Kidney (tissue), 14 donors: ENCODE results near the gene PADI4. TPM values are rescaled to one million over a fixed set of nuclear protein-coding genes. Genes with fewer than 3 reads are reported as not detected.

Source experiments
- DNase-seq, 5 donors: peaks; one replicate each; pipeline ENCODE4 v3.0.0-alpha.2; 2013 to 2020
- FAIRE-seq: peaks from 2 replicates; lab custom pipeline; 2012; peaks lifted over from hg19 to GRCh38; lab: Jason Lieb, UNC
- H3K27ac ChIP-seq, 2 donors: one replicate each; pipeline ENCODE4 v1.7.0; 2013; ENCODE audit warnings: low read depth in 2 of 2, low read length in 2 of 2, inconsistent platforms in 1 of 2
- H3K27me3 ChIP-seq: one replicate; pipeline ENCODE4 v1.7.1; 2013; ENCODE audit warnings: low read length, inconsistent platforms; ENCODE audit not compliant: control insufficient read depth, insufficient read depth
- H3K36me3 ChIP-seq, 3 donors: one replicate each; pipeline versions ENCODE4 v1.7.0 to v1.7.1; 2013; ENCODE audit warnings: low read length in 3 of 3, control low read depth in 1 of 3, inconsistent platforms in 1 of 3; ENCODE audit not compliant: insufficient read depth in 3 of 3, control insufficient read depth in 2 of 3
- H3K4me1 ChIP-seq, 3 donors: one replicate each; pipeline versions ENCODE4 v1.7.0 to v1.7.1; 2013; ENCODE audit warnings: low read length in 3 of 3, inconsistent platforms in 1 of 3, low read depth in 1 of 3; ENCODE audit not compliant: control insufficient read depth in 2 of 3, insufficient read depth in 2 of 3
- H3K4me3 ChIP-seq, 3 donors: one replicate each; pipeline versions ENCODE4 v1.7.0 to v1.8.1; 2013; ENCODE audit warnings: low read length in 3 of 3, control low read depth in 1 of 3, inconsistent platforms in 1 of 3
- H3K9ac ChIP-seq, 3 donors: one replicate each; pipeline versions ENCODE4 v1.7.0 to v1.7.1; 2013; ENCODE audit warnings: low read length in 3 of 3, control low read depth in 1 of 3, inconsistent platforms in 1 of 3
- H3K9me3 ChIP-seq, 3 donors: one replicate each; pipeline versions ENCODE4 v1.7.0 to v1.7.1; 2013; ENCODE audit warnings: low read length in 3 of 3, control low read depth in 1 of 3, inconsistent platforms in 1 of 3; ENCODE audit not compliant: control insufficient read depth in 2 of 3, insufficient read depth in 1 of 3
- intact Hi-C: fragments of 100-400 bp; cut with DNase I; formaldehyde crosslinking; loops from one replicate; pipeline ENCODE4 v1.11.1; 2022
- polyA plus RNA-seq: library from polyadenylated mRNA; stranded (reverse); fragments of 350-450 nt; fragmentation: Illumina TruSeq; extraction: RNeasy Lipid Tissue Mini Kit (QIAGEN cat#74804); gene quantifications from one replicate; pipeline ENCODE4 v1.2.3, GENCODE V29; 2014; ENCODE audit warnings: low read depth, low replicate concordance; ENCODE audit not compliant: insufficient read depth
- total RNA-seq: library from RNA; stranded (reverse); fragmentation: NEBNext Ultra II Directional; extraction: Animal tissue kit (Norgen Biotek cat#: 25700); gene quantifications from one replicate; pipeline ENCODE4 v1.2.1, GENCODE V29; 2021
- TF ChIP-seq, protein P1 (sequence below): IDR thresholded peaks from 3 replicates; pipeline ENCODE4 v1.5.1; 2012; ENCODE audit warnings: mild to moderate bottlenecking, moderate library complexity, borderline replicate concordance; ENCODE audit not compliant: insufficient read depth; ENCODE audit errors: extremely low read depth
- donor health status: control.
- donor health status: control.
- donor health status: control.
- donor health status: control.
- donor health status: control.
- donor health status: DM: yes; HTN: yes; CAD: no.
- donor health status: Normal renal cell carcinoma (clear cell type).

The PADI4 gene
- total and polyA plus RNA-seq, 2 donors from 2014 or later = 0.35 TPM; not detected in 1

DNA sequence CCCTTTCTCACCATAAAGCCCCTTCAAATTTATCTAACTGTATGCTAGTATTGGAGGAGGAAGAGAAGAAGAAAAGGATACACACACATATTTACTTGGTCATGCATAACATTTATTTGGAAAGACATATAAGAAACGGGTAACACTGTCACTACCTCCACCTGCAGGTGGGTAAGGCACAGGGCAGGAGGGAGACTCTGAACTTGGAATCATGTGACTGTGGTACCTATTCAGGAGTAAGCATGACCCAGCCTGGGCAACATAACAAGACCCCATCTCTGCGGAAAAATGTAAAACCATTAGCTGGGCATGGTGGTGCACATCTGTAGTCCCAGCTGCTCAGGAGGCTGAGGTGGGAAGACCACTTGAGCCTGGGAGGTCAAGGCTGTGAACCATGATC lies 62.6 kb downstream of the PADI4 start:
- peak in 2 of 5 donors; percentile 11 to 14 for DNase-seq
- no peak overlapping the region for H3K4me3 ChIP-seq
- no peak overlapping the region for H3K27ac ChIP-seq
- no peaks in the 10 kb centered on the region for H3K27me3 ChIP-seq
- H3K9ac ChIP-seq = no peak overlapping the region
- FAIRE-seq = no peak
- intact Hi-C loops = no loop called here
- TF ChIP-seq, protein P1, sequence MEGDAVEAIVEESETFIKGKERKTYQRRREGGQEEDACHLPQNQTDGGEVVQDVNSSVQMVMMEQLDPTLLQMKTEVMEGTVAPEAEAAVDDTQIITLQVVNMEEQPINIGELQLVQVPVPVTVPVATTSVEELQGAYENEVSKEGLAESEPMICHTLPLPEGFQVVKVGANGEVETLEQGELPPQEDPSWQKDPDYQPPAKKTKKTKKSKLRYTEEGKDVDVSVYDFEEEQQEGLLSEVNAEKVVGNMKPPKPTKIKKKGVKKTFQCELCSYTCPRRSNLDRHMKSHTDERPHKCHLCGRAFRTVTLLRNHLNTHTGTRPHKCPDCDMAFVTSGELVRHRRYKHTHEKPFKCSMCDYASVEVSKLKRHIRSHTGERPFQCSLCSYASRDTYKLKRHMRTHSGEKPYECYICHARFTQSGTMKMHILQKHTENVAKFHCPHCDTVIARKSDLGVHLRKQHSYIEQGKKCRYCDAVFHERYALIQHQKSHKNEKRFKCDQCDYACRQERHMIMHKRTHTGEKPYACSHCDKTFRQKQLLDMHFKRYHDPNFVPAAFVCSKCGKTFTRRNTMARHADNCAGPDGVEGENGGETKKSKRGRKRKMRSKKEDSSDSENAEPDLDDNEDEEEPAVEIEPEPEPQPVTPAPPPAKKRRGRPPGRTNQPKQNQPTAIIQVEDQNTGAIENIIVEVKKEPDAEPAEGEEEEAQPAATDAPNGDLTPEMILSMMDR = no peak
- H3K9me3 ChIP-seq = no peaks in the 10 kb centered on the region
- no peaks in the 10 kb centered on the region for H3K36me3 ChIP-seq
- H3K4me1 ChIP-seq = no peaks in the 10 kb centered on the region

DNA sequence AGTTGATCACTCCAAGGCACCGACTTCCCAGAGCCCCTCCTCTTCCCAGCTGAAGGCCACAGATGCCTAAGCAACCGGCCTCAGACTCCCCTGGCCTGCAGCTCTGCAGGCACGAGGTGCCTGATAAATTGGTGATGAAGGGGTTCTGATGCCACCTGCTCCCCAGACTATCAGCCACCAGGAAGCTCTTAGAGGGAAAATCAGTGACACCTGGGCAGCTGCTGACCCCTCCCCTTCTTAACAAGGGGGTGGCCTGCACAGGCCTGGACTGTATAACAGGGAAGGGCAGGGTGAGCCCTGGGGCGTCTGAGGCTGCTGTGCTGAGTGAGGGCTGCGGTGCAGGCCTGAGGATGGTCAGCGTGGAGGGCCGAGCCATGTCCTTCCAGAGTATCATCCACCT lies 63.9 kb downstream of the PADI4 start, which contains the start of gene PADI6:
Gene PADI6, plus strand, starts transcription at position 301 of the 400 bp plus-strand sequence. Its CDS starts 50 bp downstream, at position 351.
- intact Hi-C loops = no loop called here
- Histone ChIP-seq H3K9me3 (no peaks in the 10 kb centered on the region), H3K4me3 (no peak within 1 kb of the TSS), H3K36me3 (no peaks in the 10 kb centered on the region), H3K4me1 (no peaks in the 10 kb centered on the region), H3K27me3 (no peaks in the 10 kb centered on the region), H3K9ac (no peak within 1 kb of the TSS), H3K27ac (no peak within 1 kb of the TSS)
- no peak for FAIRE-seq
- TF ChIP-seq, protein P1 = no peak
- no peak for DNase-seq

DNA sequence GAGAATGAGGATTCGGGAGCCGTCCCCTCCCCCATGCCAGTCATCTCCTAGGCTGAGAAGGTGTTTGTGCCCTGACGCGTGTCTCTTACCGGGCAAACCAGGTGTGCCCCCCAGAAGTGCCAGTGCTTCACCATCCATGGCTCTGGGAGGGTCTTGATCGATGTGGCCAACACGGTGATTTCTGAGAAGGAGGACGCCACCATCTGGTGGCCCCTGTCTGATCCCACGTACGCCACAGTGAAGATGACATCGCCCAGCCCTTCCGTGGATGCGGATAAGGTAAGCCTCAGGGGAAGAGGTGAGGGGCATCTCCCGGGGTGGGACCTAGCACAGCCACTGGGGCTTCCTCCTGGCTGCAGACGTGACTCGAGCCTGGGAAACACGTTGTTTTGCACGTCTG lies 65.0 kb downstream of the PADI4 start:
- no peak for DNase-seq
- TF ChIP-seq, protein P1 = no peak
- no peak for FAIRE-seq
- Histone ChIP-seq H3K4me1 (no peaks in the 10 kb centered on the region), H3K9me3 (no peaks in the 10 kb centered on the region), H3K4me3 (no peak overlapping the region), H3K27ac (no peak overlapping the region), H3K9ac (no peak overlapping the region), H3K27me3 (no peaks in the 10 kb centered on the region), H3K36me3 (no peaks in the 10 kb centered on the region)
- intact Hi-C loops = no loop called here

DNA sequence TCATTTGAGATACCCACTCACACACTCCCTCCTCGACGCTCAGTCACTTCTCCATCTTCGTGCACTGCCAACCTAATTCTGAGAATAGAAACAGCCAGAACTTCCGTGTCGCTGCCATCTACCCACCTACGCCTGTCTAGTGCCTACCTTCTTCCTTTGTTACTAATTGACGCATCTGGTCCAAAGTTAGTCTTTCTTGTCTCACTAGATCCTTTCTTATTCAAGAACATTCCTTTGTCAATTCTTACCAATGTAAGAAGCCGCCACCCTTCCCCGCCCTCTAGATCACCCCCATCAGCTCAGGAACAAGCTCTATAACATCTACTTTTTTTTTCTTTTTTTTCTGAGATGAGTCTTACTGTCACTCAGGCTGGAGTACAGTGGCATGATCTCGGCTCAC lies 67.7 kb downstream of the PADI4 start:
- DNase-seq (no peak), FAIRE-seq (no peak)
- TF ChIP-seq, protein P1 = no peak
- no peak overlapping the region for H3K4me3 ChIP-seq
- H3K27ac ChIP-seq = no peak overlapping the region
- H3K9ac ChIP-seq = no peak overlapping the region
- no peaks in the 10 kb centered on the region for H3K36me3 ChIP-seq
- H3K27me3 ChIP-seq = no peaks in the 10 kb centered on the region
- H3K4me1 ChIP-seq = no peaks in the 10 kb centered on the region
- no peaks in the 10 kb centered on the region for H3K9me3 ChIP-seq
- intact Hi-C loops = no loop called here
